ENCODE measurements around the gene TNC.

The TNC gene

GRCh38 chr9:115093520-115093919 lies 24.4 kb downstream of the TNC start:
- no peak for DNase-seq

DNA sequence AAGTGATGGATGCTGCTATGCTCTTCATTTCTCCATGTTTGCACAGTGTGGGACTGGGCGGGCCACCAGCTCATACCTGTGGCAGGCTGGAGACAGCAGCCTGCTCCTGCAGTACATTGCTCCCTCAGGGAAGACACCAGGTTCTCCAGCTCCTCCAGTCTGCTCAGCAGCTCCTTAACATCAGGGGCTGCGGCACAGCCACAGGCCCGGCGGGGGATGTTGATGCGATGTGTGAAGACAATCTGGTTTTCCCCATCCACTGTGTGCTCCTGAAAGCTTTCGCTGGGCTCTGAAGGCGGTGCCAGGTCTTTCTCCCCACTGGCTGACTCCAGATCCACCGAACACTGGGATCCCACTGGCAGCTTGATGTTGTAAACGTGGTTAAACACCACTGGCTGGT lies 27.5 kb downstream of the TNC start:
- DNase-seq = no peak

GRCh38 chr9:115088860-115089259 lies 29.1 kb downstream of the TNC start:
- DNase-seq = no peak

DNA sequence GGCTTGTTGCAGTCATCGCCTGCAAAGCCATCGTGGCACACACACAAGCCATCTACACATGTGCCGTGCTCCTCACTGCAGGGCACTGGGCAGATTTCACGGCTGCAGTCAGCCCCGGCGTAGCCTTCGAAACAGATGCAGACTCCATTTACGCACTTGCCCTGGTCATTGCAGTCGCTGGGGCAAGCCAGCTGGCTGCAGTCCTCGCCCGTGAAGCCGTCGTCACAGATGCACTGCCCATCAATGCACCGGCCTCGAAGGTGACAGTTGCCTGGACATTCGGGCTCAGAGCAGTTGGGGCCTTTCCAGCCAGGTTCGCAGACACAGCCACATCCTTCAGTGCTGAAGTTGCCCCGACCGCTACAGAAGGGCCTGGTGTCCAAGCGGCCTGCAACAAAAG lies 31.1 kb downstream of the TNC start:
- no peak for DNase-seq

DNA sequence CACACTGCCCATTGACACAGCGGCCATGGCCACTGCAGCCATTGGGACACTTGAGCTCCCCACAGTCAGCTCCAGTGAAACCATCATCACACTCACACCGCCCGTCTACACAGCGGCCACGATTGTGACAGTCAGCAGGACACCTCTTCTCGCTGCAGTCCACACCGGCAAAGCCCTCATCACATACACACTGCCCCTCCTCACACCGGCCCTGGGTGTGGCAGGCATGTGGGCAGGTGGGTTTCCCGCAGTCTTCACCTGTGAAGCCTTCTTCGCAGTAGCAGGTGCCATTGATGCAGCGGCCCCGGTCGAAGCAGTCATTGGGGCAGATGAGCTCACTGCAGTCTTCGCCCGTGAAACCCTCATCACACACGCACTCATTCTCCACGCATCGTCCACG lies 31.5 kb downstream of the TNC start:
- DNase-seq = no peak

GRCh38 chr9:115085773-115086377 lies 32.1 kb downstream of the TNC start:
- DNase-seq = no peak

DNA sequence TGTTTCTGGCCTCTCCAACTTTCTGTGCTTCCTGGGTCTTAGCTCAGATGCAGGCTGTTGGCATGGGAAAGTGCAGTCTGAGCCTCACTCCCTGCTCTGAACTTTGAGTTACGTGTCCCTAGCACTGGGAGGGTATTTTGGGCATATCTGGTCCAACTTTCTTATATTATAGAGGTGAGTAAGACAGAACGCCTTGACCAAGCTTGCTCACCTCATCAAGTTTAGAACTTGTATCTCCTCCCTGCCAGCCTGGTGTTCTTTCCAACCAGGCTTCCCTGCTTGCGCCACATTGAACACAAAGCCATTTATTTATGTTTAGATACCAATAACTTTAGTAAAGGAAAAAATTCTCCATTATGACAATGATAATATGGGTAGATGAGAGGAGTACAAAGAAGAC lies 33.2 kb downstream of the TNC start:
- no peak for DNase-seq

DNA sequence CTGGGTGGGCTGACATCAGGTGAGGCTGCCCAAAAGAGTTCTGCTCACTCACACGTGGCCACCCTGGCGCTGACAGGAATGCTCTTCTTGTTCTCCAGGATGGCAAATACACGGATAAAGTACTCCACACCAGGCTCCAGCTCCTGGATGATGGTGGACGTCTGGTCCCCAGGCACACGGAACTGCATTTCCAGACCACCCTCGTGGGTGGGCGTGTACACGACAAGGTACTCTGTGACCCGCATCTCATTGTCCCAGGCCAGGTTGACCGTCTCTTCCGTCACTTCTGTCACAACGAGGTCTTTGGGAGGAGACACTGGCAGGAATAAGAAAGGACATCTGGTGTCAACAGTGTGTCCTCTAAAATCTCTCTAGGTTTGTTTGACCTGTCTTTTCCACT lies 33.8 kb downstream of the TNC start:
- no peak for DNase-seq

GRCh38 chr9:115080242-115080641 lies 37.7 kb downstream of the TNC start:
- DNase-seq = no peak

GRCh38 chr9:115079156-115079555 lies 38.8 kb downstream of the TNC start:
- no peak for DNase-seq

- no peak for DNase-seq
Measured at GRCh38 chr9:115073456-115073855, 44.5 kb downstream of the TNC start.

- no peak for DNase-seq
Measured at GRCh38 chr9:115071176-115071575, 46.8 kb downstream of the TNC start.

GRCh38 chr9:115069771-115070170 lies 48.2 kb downstream of the TNC start:
- DNase-seq = no peak

DNA sequence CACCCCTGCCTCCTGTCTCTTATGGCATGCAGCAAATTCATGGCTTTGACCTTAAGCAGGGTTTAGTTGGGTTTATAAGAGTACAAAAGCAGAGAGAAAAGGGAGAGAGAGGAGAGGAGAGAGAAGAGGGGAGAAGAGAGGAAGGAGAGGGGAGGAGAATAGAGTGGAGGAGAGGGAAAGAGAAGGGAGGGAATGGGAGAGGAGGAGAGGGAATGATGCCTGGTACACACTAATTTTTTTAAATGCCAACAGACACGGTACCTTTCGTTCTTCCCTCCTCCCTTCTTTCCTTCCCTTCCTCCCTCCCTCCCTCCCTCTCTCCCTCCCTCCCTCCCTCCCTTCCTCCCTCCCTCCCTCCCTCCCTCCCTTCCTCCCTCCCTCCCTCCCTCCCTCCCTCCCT lies 48.7 kb downstream of the TNC start:
- DNase-seq = no peak

GRCh38 chr9:115068031-115068430 lies 49.9 kb downstream of the TNC start:
- no peak for DNase-seq

DNA sequence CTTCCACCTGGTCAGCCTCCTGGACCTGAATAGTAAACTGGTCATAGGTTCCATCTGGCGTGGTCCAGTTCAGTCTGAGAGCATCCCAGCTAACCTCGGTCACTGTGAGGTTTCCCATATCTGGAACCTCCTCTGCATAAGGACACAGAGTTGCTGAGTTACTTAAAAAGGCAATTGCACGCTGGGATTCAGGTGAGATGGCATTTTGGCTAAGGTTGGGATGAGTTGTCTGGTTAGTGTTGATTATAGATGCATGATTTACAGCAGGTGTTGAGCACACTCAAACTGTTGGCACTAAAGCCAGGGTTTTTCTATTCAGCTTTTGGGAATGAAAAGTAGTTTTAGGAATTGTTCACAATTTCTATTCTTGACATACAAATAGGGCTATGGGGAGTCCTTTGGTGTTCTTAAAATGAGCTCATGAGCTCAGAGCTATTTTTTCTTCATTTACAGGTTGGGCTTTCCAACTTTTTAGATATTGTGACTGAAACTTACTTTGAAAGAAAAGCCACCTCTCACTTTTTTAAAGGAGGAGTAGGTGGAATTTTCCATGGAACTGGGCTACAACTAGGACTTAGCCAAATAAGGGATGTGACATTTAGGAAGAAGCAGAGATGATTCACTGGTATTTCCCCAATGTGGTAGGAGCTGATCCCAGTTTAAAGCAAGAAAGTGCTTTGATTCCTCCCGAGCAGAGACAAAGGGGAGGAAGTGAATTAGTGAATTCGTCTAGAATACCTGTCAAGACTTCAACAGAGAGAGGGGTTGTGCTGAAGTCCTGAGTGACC lies 54.7 kb downstream of the TNC start:
- no peak for DNase-seq

- no peak for DNase-seq
Measured at GRCh38 chr9:115058684-115059315, 59.2 kb downstream of the TNC start.

GRCh38 chr9:115058175-115058574 lies 59.8 kb downstream of the TNC start:
- no peak for DNase-seq

GRCh38 chr9:115057559-115057958 lies 60.4 kb downstream of the TNC start:
- DNase-seq = no peak

DNA sequence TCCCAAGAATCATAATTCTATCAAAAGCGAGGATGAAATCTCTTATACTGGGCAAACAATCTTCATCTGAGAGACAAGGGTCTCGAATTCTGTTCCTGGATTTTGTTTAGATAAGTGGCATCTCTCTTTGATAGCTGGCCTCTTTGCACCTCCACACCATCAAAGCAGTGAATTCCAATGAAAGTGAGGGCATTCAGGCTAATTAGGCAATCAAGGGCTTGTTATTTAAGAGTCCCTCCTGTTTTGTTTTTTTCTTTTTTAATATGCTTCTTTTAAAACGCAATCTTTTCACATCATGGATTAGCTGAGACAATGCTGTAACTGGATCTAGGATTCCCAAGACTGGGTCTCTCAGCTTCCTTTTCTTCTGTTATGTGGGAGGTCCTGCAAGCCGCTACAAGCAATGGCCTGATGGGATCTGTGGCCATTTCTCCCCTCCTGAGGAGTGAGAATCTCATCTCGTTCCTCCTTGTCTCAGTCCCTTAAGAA lies 67.9 kb downstream of the TNC start:
- no peak for DNase-seq

DNA sequence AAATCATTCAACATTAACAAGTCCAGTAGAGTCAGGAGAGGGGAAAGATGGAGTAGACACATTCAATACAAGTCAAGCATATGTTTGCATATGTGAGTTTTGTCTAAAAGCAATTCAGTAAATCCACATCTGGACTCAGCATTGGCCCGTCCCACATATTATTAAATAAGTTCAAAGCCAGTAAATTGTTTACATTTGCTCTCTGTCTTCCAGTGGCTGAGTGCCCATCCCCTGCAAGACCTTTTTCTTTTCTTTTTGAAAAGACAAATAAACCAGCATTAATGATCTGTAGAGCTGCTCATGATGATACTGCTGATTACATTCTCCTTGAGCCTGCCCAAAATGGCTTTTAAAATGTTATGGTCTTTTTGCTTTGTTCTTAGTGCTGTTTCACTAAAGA lies 71.1 kb downstream of the TNC start:
- DNase-seq = no peak

DNA sequence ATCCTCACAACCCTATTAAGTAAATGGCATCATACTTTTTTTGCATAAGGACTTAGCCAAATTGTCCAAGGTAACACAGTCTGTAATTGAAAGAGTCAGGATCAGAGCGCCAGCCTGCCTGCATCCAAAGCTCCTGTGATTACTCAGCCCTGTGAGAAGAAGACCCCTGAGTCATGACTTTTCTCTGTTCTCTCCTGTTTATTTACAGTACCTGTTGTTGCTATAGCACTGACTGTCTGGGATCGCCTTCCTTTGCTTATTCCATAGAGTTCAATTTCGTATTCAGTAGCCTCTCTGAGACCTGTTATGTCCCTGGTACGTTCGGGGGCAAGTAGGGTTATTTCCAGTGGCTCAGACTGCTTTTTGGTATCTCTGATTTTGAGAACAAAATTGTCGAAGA lies 71.8 kb downstream of the TNC start:
- no peak for DNase-seq

GRCh38 chr9:115043632-115044031 lies 74.3 kb downstream of the TNC start:
- no peak for DNase-seq

DNA sequence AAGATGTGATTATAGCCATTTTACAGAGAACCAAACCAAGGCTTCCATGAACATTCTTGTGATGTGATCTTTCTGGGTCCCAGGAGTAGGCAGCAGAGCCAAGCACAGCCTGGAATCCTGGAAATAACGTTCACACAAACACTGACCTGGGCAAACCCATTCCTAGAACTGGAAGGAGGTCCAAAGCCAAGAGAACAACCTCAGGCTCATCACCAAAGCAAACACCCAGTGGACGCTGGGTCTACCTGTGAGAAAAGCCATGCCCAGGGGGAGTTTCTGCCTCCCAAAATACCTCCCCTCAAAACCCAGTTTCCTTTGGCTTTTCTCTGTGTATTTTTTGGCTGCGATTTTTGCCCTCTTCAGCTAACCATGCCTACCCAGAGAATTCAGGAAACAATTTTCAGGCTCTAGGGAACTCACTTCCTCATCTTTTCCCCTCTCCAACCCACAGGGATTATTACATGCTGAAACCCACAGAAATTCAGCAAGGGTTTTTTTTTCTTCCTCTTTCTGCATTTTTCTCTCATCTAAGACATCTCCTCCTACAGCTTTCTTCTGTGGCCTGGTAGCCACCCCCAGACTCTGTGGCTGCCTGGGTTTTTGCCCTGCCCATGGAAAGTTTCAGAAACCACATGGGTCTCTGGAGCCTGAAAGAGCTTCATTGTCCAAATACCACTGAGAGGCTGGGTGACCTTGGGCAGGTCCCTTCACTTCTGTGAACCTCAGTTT lies 75.0 kb downstream of the TNC start:
- no peak for DNase-seq

Data from stimulated activated naive CD4-positive, alpha-beta T cell (primary cell).